ENCODE measurements around the gene IQGAP2. TPM values are rescaled to one million over a fixed set of nuclear protein-coding genes. Genes with fewer than 3 reads are reported as not detected.
"Not testable (repeated sequence)": the region's sequence is repeated elsewhere in the genome, so short reads cannot be mapped to it uniquely, and the experiment has no call there.

IQGAP2 gene
- total RNA-seq, 1 experiment from 2014 or later: not detected

DNA sequence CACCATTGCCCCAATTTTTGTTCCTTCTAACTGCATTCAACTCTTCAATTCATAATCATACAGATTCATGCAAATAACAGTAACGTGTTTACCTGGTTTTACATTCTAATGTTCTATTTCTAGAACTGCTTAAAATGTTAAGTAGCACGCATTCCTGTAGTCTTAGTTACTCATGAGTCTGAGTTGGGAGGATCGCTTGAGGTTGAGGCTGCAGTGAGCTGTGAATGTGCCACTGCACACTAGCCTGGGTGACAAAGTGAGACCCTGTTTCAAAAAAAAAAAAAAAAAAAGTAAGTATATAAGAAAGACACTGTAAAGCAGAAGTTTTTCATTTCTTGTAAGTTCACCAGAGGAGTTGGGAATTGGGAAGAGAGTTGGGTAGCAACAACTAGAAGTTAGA is 114.2 kb downstream of the IQGAP2 start:
- Histone ChIP-seq H3K27ac (ENCODE audit: low read length) (no peak overlapping the region), H3K79me2 (ENCODE audit: low read length) (no peaks in the 10 kb centered on the region), H4K20me1 (ENCODE audit: low read length) (no peaks in the 10 kb centered on the region), H3K4me2 (ENCODE audit: low read length) (no peak overlapping the region), H3F3A (ENCODE audit: low read length, unreplicated experiment) (no peaks in the 10 kb centered on the region), H3K9me3 (ENCODE audit: low read length) (no peaks in the 10 kb centered on the region), H2AFZ (ENCODE audit: low read length) (no peak overlapping the region), H3K27me3 (ENCODE audit: low read length) (peaks cover 37% of the 10 kb centered on the region), H3K4me3 (ENCODE audit: low read length) (no peak overlapping the region), H3K9me2 (replicated peaks; ENCODE audit: low read length) (no peaks in the 10 kb centered on the region), H3K36me3 (ENCODE audit: low read depth, low read length) (no peaks in the 10 kb centered on the region), H3K4me1 (ENCODE audit: insufficient read depth, low read length) (no peaks in the 10 kb centered on the region), H3K9ac (ENCODE audit: low read length) (no peak overlapping the region)
- ATAC-seq (no peak), DNase-seq (no peak)
- ChIA-PET CTCF (no interaction called here), POLR2A (ENCODE audit: unreplicated experiment) (no interaction called here)
- intact Hi-C loops (cut with micrococcal nuclease): no loop called here
- TF ChIP-seq, protein P1, sequence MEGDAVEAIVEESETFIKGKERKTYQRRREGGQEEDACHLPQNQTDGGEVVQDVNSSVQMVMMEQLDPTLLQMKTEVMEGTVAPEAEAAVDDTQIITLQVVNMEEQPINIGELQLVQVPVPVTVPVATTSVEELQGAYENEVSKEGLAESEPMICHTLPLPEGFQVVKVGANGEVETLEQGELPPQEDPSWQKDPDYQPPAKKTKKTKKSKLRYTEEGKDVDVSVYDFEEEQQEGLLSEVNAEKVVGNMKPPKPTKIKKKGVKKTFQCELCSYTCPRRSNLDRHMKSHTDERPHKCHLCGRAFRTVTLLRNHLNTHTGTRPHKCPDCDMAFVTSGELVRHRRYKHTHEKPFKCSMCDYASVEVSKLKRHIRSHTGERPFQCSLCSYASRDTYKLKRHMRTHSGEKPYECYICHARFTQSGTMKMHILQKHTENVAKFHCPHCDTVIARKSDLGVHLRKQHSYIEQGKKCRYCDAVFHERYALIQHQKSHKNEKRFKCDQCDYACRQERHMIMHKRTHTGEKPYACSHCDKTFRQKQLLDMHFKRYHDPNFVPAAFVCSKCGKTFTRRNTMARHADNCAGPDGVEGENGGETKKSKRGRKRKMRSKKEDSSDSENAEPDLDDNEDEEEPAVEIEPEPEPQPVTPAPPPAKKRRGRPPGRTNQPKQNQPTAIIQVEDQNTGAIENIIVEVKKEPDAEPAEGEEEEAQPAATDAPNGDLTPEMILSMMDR (conservative IDR thresholded peaks at IDR 0.05; ENCODE audit: low read depth, low read length): no peak
- TF ChIP-seq EZH2 (IDR thresholded peaks at IDR 0.05; ENCODE audit: low read length, unreplicated experiment): no peak
- TF ChIP-seq EZH2phosphoT487 (IDR thresholded peaks at IDR 0.05; ENCODE audit: borderline replicate concordance, low read length): no peak
- BruUV-seq (replicated peaks): no TSS peak

DNA sequence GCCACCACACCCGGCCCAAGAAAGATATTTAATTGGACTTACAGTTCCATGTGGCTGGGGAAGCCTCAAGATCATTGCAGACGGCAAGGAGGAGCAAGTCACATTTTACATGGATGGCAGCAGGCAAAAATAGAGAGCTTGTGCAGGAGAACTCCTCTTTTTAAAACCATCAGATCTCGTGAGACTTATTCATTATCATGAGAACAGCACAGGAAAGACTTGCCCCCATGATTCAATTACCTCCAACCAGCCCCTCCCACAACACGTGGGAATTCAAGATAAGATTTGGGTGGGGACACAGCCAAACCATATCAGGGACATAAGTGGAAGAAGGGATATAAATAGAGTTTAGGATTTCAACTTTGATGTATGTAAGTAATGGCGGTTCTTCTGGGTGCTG is 115.2 kb downstream of the IQGAP2 start:
- H3K27ac ChIP-seq (ENCODE audit: low read length); H3K4me1 ChIP-seq (ENCODE audit: insufficient read depth, low read length); ATAC-seq; DNase-seq; POLR2A ChIA-PET (ENCODE audit: unreplicated experiment); CTCF ChIA-PET; H3K4me2 ChIP-seq (ENCODE audit: low read length); H2AFZ ChIP-seq (ENCODE audit: low read length); H3F3A ChIP-seq (ENCODE audit: low read length, unreplicated experiment); H3K9me3 ChIP-seq (ENCODE audit: low read length); H3K36me3 ChIP-seq (ENCODE audit: low read depth, low read length); H3K79me2 ChIP-seq (ENCODE audit: low read length); H4K20me1 ChIP-seq (ENCODE audit: low read length); BruUV-seq (replicated peaks); H3K9me2 ChIP-seq (replicated peaks; ENCODE audit: low read length); intact Hi-C loops (cut with micrococcal nuclease); H3K4me3 ChIP-seq (ENCODE audit: low read length); H3K9ac ChIP-seq (ENCODE audit: low read length): not testable (repeated sequence)
- H3K27me3 ChIP-seq (ENCODE audit: low read length): peaks cover 44% of the 10 kb centered on the region

DNA sequence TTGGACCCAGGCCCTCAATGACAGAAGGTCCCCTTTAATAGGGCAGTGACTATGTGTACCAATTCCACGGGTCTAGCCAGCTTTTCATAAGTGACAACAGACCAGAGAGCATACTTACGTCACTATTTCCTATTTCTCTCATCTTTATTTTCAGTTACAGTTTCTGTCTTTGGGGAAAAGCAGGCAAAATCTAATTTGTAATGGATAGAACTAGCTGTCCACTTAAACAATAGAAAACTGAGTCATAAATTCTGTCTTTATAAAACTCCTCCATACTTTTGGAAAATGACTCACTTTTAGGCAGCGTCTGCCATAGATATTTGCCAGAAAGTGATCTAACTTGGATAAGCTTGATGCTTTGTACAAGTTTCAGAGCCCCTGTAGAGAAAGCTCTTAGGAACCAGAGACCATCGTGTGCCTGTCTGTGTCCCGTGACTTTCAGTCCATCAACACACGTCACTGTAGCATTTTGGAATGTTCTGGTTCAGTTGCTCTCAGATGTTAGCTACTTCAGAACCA is 118.2 kb downstream of the IQGAP2 start:
- ATAC-seq: no peak
- Histone ChIP-seq H2AFZ (ENCODE audit: low read length) (no peak overlapping the region), H3K27me3 (ENCODE audit: low read length) (peaks cover 56% of the 10 kb centered on the region), H3K9ac (ENCODE audit: low read length) (no peak overlapping the region), H3K4me3 (ENCODE audit: low read length) (no peak overlapping the region), H3K79me2 (ENCODE audit: low read length) (no peaks in the 10 kb centered on the region), H3F3A (ENCODE audit: low read length, unreplicated experiment) (no peaks in the 10 kb centered on the region), H3K27ac (ENCODE audit: low read length) (no peak overlapping the region), H3K36me3 (ENCODE audit: low read depth, low read length) (no peaks in the 10 kb centered on the region), H4K20me1 (ENCODE audit: low read length) (no peaks in the 10 kb centered on the region), H3K9me3 (ENCODE audit: low read length) (no peaks in the 10 kb centered on the region), H3K4me1 (ENCODE audit: insufficient read depth, low read length) (no peaks in the 10 kb centered on the region), H3K9me2 (replicated peaks; ENCODE audit: low read length) (no peaks in the 10 kb centered on the region), H3K4me2 (ENCODE audit: low read length) (no peak overlapping the region)
- CTCF ChIA-PET: no interaction called here
- no TSS peak for BruUV-seq (replicated peaks)
- intact Hi-C loops (cut with micrococcal nuclease): no loop called here
- POLR2A ChIA-PET (ENCODE audit: unreplicated experiment): no interaction called here
- peak; percentile 22 for DNase-seq
- TF ChIP-seq EZH2phosphoT487 (IDR thresholded peaks at IDR 0.05; ENCODE audit: borderline replicate concordance, low read length): no peak
- TF ChIP-seq EZH2 (IDR thresholded peaks at IDR 0.05; ENCODE audit: low read length, unreplicated experiment): no peak
- TF ChIP-seq, protein P1 (conservative IDR thresholded peaks at IDR 0.05; ENCODE audit: low read depth, low read length): no peak

All from PC-3 (cell line).